Osteocyte (in vitro differentiated cells): ENCODE measurements around the gene XRCC1. TPM values are rescaled to one million over a fixed set of nuclear protein-coding genes. Genes with fewer than 3 reads are reported as not detected.

Source experiments
- DNase-seq: peaks from one replicate; pipeline ENCODE4 v3.0.0; 2021; ENCODE audit warnings: mixed read lengths; ENCODE audit not compliant: unreplicated experiment; ENCODE audit errors: extremely low spot score
- H3K27ac Mint-ChIP-seq: one replicate; pipeline ENCODE4 v1.8.0; 2021; ENCODE audit warnings: mild to moderate bottlenecking, mixed read lengths; ENCODE audit not compliant: unreplicated experiment
- H3K27me3 Mint-ChIP-seq: one replicate; pipeline ENCODE4 v1.8.0; 2021; ENCODE audit warnings: mixed read lengths; ENCODE audit not compliant: unreplicated experiment
- H3K36me3 Mint-ChIP-seq: one replicate; pipeline ENCODE4 v1.8.0; 2021; ENCODE audit warnings: mixed read lengths; ENCODE audit not compliant: unreplicated experiment
- H3K4me1 Mint-ChIP-seq: one replicate; pipeline ENCODE4 v1.8.0; 2021; ENCODE audit warnings: mixed read lengths; ENCODE audit not compliant: unreplicated experiment
- H3K4me3 Mint-ChIP-seq: one replicate; pipeline ENCODE4 v1.8.0; 2021; ENCODE audit warnings: mild to moderate bottlenecking, moderate library complexity, mixed read lengths; ENCODE audit not compliant: unreplicated experiment
- H3K9me3 Mint-ChIP-seq: one replicate; pipeline ENCODE4 v1.8.0; 2021; ENCODE audit warnings: mixed read lengths; ENCODE audit not compliant: unreplicated experiment
- CTCF ChIP-seq: fragments of 200-600 bp; sonication (generic); IDR thresholded peaks from 2 replicates; pipeline ENCODE4 v1.5.0; 2021; ENCODE audit warnings: antibody characterized with exemption, mild to moderate bottlenecking, moderate library complexity
- total RNA-seq: library from RNA; stranded (reverse); gene quantifications from 2 replicates; pipeline ENCODE4 v1.2.1, GENCODE V29; 2021

XRCC1 gene
- total RNA-seq, 1 donor from 2014 or later = 43.2 TPM

- H3K27ac Mint-ChIP-seq = peak overlapping the region; percentile 99
- no peaks in the 10 kb centered on the region for H3K9me3 Mint-ChIP-seq
- H3K4me1 Mint-ChIP-seq = peaks cover 30% of the 10 kb centered on the region
- H3K4me3 Mint-ChIP-seq = peak overlapping the region; percentile 98
- peaks cover 11% of the 10 kb centered on the region for H3K36me3 Mint-ChIP-seq
- no peak for DNase-seq
- no peak for TF ChIP-seq CTCF
- H3K27me3 Mint-ChIP-seq = no peaks in the 10 kb centered on the region
Observed at GRCh38 chr19:43597876-43598275, 22.5 kb upstream of the XRCC1 start.

- H3K27me3 Mint-ChIP-seq = no peaks in the 10 kb centered on the region
- no peak for DNase-seq
- peak overlapping the region; percentile 98 for H3K4me3 Mint-ChIP-seq
- peaks cover 30% of the 10 kb centered on the region for H3K4me1 Mint-ChIP-seq
- no peaks in the 10 kb centered on the region for H3K9me3 Mint-ChIP-seq
- no peak for TF ChIP-seq CTCF
- H3K36me3 Mint-ChIP-seq = peaks cover 15% of the 10 kb centered on the region
- peak overlapping the region; percentile 99 for H3K27ac Mint-ChIP-seq
Observed at GRCh38 chr19:43596842-43597461, 21.6 kb upstream of the XRCC1 start.

GRCh38 chr19:43595999-43596841 lies 20.9 kb upstream of the XRCC1 start, which contains the start of the genes IRGQ and ZNF576:
Gene IRGQ (minus strand): TSS chr19:43596134. CDS start chr19:43595338, 796 bp downstream.
Gene ZNF576 (plus strand): TSS chr19:43596595. CDS start chr19:43597109, 514 bp downstream.
- no peaks in the 10 kb centered on the region for H3K27me3 Mint-ChIP-seq
- DNase-seq = peak; percentile 100
- no peaks in the 10 kb centered on the region for H3K9me3 Mint-ChIP-seq
- peaks cover 15% of the 10 kb centered on the region for H3K36me3 Mint-ChIP-seq
- peak within 1 kb of the TSS; percentile 98 for H3K4me3 Mint-ChIP-seq
- peaks cover 30% of the 10 kb centered on the region for H3K4me1 Mint-ChIP-seq
- H3K27ac Mint-ChIP-seq = peak within 1 kb of the TSS; percentile 99
- TF ChIP-seq CTCF = no peak

- peak overlapping the region; percentile 99 for H3K27ac Mint-ChIP-seq
- peaks cover 21% of the 10 kb centered on the region for H3K36me3 Mint-ChIP-seq
- H3K4me3 Mint-ChIP-seq = peak overlapping the region; percentile 98
- peaks cover 30% of the 10 kb centered on the region for H3K4me1 Mint-ChIP-seq
- H3K27me3 Mint-ChIP-seq = no peaks in the 10 kb centered on the region
- no peak for DNase-seq
- H3K9me3 Mint-ChIP-seq = no peaks in the 10 kb centered on the region
- TF ChIP-seq CTCF = no peak
Observed at GRCh38 chr19:43595605-43595998, 20.3 kb upstream of the XRCC1 start.
